ENCODE measurements around the gene ATP6V1E1.

Gene ATP6V1E1

DNA sequence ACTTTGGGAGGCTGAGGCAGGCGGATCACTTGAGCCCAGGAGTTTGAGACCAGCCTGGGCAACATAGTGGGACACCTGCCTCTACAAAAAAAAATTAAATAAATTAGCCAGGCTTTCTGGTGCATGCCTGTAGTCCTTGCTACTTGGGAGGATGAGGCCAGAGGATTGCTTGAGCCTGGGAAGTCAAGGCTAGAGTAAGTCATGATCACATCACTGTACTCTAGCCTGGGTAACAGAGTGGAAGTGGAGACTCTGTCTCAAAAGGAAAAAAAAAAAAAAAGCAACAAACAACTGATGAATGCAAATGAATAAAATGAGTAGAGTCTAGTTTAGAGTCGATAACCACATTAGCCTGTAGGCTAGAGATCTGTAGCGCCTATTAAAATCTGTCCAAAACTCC, 6.1 kb upstream of the ATP6V1E1 start:
- in situ Hi-C loops (cut with HindIII; ENCODE audit: low sequenced_read_pairs): no loop called here

DNA sequence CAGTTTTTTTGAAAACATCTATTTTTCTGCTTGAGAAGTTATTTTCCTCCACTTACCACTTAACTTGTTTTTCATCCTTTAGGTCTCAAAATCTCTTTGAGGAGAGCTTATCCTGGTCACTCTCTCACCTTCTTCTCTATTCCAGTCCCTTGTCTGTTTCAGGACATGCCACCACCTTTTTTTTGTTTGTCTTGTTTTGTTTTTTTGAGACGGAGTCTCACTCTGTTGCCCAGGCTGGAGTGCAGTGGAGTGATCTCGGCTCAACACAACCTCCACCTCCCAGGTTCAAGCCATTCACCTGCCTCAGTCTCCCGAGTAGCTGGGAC, 5.4 kb upstream of the ATP6V1E1 start:
- in situ Hi-C loops (cut with HindIII; ENCODE audit: low sequenced_read_pairs): no loop called here

DNA sequence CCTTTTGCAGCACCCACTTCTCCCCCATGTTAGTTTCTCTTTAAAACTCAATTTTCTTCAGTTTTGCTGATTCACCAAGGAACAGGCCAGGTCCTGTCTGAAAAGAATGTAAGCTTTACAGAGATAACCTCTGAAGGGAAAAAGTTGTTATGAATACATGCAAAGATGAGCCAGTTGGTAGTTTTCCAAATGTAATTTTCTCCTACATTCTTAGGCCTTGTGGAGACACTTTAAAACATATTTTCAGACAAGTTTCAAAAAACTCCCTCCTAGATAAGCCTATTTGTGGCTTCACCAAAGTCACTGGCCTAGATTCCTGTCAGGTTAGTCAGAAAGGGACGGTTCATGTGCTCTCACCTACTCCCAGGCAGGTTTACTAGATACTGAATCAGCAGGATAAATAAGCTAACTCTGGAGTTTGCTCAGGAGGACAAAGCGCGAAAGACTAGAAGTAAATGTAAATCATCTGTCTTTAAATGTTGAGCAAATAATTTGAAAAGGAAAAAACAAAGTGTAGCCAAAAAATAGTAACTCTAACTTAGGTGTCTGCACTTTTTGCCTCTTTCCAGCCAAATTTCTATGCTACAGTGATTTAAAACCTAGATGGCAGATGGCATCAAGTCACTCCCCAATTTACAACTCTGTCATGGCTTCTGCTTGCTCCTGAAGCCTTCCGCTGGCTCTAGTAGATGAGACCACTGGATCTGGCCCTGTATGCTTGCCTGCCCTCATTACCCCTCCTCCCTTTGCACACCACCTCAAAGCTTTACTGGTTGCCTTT, 4.9 kb upstream of the ATP6V1E1 start:
- in situ Hi-C loops (cut with HindIII; ENCODE audit: low sequenced_read_pairs): no loop called here

DNA sequence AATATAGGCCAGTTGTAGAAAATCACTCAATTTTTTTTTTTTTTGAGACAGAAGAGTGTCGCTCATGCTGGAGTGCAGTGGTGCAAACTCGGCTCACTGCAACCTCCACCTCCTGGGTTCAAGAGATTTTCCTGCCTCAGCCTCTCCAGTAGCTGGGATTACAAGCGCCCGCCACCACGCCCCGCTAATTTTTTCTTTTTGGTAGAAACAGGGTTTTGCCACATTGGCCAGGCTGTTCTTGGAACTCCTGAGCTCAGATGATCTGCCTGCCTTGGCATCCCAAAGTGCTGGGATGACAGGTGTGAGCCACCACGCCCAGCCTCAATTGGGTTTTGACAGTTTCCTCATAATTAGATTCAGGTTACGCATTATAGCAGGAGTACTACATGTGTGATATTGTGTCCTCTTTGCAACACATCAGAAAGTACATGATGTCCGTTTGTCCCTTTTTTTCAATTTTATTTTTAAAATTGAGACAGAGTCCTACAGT, 2.6 kb upstream of the ATP6V1E1 start:
- in situ Hi-C loops (cut with HindIII; ENCODE audit: low sequenced_read_pairs): no loop called here

DNA sequence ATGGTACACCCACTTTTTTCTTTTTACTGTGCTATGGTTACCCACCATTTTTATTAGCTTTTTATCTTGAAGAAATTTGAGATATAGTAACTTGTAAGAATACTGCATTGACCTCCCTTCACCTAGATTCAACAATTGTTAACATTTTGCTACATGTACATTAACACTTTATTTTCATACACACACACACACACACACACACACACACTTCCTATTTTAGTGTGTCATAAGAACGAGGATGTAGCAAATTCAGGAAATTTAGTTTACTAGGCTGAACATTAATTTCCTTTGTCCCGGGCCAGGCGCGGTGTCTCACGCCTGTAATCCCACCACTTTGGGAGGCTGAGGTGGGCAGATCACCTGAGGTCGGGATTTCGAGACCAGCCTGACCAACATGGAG, 1.1 kb upstream of the ATP6V1E1 start:
- in situ Hi-C loops (cut with HindIII; ENCODE audit: low sequenced_read_pairs): no loop called here

DNA sequence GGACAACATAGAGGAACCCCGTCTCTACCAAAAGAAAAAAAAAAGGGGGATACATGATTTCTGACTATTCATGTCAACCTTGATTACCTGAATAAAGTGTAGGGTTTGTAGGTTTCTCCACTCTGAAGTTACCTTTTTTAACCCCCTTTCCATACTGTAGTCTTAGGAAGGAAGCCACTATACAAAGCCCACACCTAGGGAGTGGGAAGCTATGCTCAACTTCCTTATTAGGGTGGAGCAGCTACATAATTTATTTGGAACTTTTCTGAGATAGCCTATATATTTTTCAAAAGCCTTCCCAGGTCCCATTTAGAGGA, 582 bp upstream of the ATP6V1E1 start:
- in situ Hi-C loops (cut with HindIII; ENCODE audit: low sequenced_read_pairs): no loop called here

DNA sequence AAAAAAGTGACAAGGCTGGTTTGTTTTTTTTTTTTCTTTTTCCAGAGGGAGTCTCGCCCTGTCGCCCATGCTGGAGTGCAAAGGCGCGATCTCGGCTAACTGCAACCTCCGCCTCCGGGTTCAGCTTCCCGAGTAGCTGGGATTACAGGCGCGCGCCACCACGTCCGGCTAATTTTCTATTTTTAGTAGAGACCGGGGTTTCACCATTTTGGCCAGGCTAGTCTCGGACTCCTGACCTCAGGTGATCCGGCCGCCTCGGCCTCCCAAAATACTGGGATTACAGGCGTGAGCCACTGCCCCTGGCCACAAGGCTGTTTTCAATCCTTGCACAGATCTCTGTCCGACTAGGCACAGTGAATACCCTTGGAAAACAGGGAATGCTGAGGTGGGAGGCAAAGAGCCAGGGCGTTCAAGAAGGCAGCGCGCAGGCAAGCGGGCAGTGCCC, 566 bp downstream of the ATP6V1E1 start:
- in situ Hi-C loops (cut with HindIII; ENCODE audit: low sequenced_read_pairs): no loop called here

DNA sequence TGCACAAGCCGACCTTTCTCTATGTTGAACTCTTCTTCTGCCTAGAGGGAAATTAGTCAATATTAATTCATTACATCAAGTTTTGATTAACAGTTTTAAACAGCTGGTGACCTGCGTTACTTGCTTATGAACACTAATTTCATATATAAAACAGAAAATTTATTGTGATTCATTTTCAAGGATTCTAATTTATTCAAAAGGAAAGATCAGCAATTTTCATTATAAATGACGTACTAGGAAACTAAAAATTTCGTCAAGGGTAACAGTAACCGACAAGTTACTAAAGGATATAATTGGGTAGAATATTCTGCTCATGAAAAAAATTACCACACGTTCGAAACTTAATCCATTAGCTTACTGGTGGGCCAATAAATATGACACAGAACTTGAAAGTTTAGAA, 15.3 kb downstream of the ATP6V1E1 start:
- in situ Hi-C loops (cut with HindIII; ENCODE audit: low sequenced_read_pairs): no loop called here

DNA sequence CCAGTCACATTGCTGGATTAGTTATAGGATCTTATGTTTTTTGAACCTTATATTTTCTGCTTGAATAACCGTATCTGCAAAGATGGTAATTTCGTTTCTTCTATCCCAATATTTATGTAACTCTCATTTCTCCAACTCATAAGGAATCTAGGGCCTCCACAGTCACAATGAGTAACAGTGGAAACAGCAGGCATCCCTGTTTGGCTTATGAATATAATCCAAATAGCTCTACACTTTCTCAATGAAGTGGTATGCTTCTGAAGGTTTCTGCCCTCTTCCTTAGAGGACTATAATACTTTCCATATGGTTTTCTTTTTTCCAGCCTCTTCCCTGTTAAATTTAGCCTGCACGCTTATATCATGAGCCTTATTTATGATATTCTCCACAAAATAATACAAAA, 16.5 kb downstream of the ATP6V1E1 start:
- in situ Hi-C loops (cut with HindIII; ENCODE audit: low sequenced_read_pairs): no loop called here

DNA sequence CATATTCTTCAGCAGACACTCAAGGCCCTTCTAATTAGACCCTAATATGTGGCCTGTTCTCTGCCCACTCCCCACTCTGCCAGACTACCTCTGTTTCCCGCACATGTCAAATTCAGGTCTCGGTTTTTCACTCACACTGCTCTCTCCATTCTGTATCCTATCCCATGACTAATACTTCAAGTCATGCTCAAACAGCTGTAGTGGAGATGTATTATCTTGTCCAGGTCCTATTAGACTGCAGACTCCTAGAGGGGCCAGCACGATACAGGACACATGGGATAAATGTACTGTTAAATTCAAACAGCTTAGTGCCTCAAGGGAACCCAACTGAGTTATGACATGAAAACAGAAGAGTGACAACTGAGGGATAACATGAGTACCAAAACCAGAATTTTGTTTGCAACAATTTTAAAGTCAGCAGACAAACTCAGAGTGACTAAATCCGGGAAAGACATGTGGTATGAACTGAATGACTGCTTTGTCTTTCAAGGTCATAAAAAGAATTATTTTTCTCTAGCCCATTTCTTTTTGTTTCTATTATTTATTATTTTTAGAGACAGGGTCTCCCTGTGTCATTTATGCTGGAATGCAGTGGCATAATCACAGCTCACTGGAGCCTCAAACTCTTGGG, 20.5 kb downstream of the ATP6V1E1 start:
- in situ Hi-C loops (cut with HindIII; ENCODE audit: low sequenced_read_pairs): no loop called here

DNA sequence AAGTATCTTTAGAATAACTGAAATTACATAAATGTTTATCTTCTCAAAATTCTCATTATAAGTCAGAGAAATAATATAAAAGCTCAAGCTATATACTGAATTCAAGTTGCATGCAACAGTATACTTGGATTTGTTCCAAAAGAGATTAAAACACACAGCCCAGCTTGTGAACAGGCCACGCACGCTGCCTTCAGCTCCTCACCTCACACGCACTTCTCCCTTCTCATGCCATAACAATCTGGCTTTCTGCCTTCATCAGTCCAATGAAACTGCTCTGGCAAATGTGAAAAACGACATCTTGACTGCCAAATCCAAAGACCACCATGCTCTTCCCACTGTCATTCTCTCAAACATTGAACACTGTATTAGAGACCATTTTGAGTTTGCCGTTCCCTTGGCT, 22.1 kb downstream of the ATP6V1E1 start:
- in situ Hi-C loops (cut with HindIII; ENCODE audit: low sequenced_read_pairs): no loop called here

DNA sequence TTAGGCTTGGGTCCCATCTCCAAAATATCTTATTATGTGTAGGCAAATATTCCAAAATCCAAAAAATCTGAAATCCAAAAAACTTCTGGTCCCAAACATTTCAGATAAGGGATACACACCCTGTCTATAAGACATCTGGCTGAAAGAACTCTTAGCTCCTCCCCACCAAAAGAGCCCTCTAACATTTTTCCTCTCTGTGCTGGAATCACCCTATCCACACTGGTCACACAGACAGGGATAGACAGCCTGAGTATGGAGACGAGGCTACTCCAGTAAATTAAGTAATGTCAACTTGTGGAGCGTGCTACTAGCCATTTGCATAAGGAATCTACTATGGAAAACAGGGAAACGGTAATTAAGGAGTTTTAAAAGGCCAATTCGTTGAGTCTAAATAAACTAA, 24.9 kb downstream of the ATP6V1E1 start:
- in situ Hi-C loops (cut with HindIII; ENCODE audit: low sequenced_read_pairs): no loop called here

DNA sequence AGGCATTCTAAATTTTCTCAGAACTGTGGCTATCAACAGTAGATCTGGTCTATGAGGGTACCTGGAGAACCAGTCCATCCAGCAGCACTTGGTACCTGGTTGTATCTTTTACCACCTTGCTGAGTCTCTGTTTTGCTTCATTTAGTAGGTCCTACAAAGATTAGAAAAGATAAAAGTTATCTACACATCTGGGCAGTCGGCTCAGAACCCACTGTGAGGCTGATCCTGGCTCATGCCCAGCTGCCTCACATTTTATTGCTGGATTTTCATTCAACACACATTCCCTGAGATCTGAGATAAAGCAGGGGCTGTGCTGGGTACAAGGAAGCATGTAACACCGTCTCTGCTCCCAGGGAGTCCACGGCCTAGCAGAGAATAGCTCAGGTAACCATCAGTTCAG, 27.5 kb downstream of the ATP6V1E1 start:
- in situ Hi-C loops (cut with HindIII; ENCODE audit: low sequenced_read_pairs): no loop called here

DNA sequence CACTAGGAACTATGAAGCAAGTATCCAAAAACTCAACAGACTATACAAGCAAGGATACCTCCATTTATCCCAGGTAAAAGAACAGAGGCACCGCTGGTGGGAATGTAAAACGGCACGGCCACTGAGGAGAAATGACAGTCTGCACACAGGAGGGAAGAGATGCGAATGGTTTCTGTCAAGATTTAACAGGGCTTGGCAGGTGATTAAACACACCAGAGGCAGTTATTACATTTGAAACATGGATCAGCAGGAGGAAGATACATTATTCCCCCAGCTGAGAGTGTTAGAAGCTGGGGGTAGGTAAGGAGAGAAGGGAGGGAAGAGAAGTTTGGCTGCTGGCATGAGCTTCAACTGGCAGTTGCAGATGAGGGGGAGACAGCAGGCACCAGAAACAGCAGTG, 30.2 kb downstream of the ATP6V1E1 start:
- in situ Hi-C loops (cut with HindIII; ENCODE audit: low sequenced_read_pairs): no loop called here

DNA sequence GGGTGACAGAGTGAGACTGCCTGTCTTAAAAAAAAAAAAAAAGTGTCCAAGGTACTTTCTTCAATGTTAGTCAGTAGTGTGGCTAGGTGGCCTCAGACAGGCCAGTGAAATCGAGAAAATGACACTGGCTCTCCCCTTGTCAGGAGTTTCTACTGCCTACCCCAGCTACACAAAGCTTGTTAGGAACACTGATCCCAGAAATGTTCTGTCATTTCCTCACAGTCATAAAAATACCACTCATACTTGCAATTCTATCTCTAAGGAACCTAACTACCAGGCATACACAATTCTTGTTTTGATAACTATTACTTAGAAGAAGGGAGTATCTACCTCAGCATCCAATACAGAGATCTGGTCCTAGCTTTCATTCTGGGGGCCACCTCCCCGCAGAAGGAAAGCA, 31.3 kb downstream of the ATP6V1E1 start:
- in situ Hi-C loops (cut with HindIII; ENCODE audit: low sequenced_read_pairs): no loop called here

DNA sequence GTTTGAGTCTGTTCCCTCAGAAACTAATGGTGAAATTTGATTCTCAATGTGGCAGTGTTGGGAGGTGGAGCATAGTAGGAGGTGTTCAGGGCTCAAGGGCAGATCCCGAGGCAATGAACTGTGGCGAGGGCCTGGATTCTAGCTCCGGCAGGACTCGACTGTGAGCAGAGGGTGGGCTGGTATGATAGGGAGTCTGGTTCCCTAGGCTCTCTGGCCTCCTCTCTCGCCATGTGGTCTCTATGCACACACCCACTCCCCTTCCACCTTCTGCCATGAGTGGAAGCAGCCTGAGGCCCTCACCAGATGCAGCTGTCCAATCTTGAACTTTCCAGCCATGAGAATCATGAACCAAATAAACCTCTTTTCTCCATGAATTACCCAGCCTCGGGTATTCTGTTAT, 32.3 kb downstream of the ATP6V1E1 start:
- in situ Hi-C loops (cut with HindIII; ENCODE audit: low sequenced_read_pairs): no loop called here

DNA sequence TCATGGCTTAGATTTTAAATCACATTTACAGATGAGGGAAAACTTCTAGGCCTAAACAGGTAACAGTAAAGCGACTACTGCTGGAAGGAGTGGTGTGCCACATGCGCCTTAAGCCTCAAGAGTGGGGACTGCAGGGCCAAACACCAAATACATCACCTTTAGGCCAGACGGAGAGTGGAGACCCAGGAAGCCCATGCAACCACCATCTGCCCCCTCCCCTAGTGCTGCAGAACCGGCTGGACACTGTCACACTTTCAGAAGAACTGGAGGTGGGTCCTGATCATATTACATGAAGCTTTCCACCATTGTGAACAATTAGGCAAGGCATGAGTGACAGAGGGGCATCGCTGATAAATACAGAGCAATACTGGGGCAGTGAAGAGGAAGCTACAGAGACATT, 36.3 kb downstream of the ATP6V1E1 start:
- in situ Hi-C loops (cut with HindIII; ENCODE audit: low sequenced_read_pairs): no loop called here

DNA sequence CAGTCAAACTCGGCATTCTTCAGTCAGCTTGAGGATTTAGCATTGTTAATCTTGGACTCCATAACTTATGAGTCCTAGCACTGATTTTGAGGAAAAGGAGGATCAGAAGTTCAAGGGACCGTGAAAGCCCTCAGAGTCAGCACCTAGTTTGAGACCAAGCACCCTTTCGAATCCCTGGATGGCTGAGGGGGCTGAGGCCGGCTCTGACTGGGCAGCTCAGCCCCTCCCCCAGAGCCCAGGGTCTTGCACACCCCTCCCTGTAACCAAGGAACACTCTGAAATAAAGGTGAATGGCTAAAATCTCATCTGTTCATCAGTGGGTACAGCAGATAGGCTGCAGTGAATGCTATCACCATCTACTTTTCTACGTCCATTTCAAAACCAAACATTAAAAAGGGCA, 38.0 kb downstream of the ATP6V1E1 start:
- in situ Hi-C loops (cut with HindIII; ENCODE audit: low sequenced_read_pairs): no loop called here

DNA sequence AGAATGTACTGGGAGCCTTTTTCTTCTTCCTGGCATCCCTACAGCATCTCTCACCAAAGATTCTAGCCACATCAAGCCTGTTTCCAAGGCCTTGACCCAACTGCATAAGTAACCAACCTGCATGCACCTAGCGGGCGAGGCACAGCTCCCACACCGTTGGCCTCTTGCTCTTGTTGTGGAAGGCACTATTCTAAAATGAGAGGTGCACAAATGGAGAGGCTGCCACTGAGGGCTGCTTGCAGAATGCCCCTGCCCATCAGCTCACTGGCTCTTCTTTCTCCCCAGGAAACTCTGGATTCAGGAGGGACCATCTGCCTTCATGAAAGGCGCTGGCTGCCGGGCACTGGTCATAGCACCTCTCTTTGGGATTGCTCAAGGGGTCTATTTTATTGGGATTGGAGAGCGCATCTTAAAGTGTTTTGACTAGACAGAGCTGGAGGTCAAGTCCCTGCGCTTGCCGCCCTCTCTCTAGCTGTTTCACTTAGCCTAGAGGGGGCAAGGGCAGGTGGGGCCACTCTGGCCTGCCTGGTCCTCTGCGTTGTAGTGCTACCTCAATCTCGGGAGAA, 38.7 kb downstream of the ATP6V1E1 start:
- in situ Hi-C loops (cut with HindIII; ENCODE audit: low sequenced_read_pairs): no loop called here

DNA sequence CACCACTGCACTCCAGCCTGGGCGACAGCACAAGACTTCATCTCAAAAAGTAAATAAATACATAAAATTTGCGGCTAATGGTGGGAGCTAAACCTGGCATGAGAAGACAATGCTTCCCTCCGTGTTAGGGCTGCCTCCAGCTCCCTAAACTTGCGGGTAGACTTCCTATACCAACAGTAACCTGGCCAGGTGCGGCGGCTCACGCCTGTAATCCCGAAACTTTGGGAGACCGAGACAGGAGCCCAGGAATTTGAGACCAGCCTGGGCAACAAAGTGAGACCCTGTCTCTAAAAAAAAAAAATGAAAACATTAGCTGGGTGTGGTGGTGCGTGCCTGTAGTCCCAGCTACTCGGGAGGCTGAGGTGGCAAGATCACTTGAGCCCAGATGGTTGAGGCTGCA, 39.9 kb downstream of the ATP6V1E1 start:
- in situ Hi-C loops (cut with HindIII; ENCODE audit: low sequenced_read_pairs): no loop called here

DNA sequence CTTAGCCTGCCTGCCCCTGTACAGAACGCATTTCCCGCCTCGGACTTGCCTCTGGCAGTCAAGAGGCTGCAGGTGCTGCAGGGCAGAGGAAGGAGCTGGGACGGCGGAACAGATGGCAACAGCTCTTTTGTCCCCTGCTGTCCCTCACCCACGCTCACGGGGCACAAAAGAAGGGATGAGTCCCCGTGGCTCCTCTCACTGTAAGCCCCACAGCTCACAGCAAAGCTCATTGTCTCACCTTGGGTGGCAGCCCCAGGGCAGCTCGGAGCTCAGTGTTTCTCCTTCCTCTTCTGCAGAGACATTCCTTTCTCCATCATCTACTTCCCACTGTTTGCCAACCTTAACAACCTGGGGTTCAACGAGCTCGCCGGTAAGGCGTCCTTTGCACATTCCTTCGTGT, 40.9 kb downstream of the ATP6V1E1 start:
- in situ Hi-C loops (cut with HindIII; ENCODE audit: low sequenced_read_pairs): no loop called here

DNA sequence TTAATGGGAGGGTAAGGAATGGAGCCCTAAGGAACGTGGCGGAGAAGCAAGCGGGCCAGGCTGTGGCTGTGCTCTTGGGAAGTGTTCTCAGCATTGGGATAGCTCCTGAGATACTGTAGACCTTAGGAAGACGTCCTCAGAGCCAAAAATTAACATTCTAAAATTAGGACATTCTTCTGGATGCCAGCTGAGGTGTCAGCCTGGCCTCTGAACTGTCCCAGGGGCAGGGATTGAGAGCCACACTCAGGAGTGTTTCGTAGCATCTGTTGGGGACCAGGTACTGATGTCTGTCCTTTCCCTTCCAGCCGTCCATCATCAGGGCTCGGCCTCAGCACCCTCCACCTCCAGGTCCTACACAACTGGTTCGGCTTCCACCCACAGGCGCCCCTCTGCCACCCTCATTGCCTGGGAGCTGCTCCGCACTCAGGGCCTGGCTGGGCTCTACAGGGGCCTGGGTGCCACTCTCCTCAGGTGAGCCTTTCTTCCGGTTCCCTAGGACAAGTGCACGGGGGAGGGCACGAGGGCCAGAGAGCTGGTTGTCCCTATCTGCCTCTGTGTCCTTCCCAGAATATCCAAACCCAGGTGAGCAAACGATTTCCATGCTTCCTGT, 41.6 kb downstream of the ATP6V1E1 start:
- in situ Hi-C loops (cut with HindIII; ENCODE audit: low sequenced_read_pairs): no loop called here

All from DLD1 (cell line).